IPS DF 19.7 (cell line): ENCODE data around the gene MTAP.

Experiments used
- DNase-seq: peaks from one replicate; pipeline ENCODE4 v3.0.0-alpha.2; 2013; ENCODE audit warnings: low read depth, low spot score

The MTAP gene

DNA sequence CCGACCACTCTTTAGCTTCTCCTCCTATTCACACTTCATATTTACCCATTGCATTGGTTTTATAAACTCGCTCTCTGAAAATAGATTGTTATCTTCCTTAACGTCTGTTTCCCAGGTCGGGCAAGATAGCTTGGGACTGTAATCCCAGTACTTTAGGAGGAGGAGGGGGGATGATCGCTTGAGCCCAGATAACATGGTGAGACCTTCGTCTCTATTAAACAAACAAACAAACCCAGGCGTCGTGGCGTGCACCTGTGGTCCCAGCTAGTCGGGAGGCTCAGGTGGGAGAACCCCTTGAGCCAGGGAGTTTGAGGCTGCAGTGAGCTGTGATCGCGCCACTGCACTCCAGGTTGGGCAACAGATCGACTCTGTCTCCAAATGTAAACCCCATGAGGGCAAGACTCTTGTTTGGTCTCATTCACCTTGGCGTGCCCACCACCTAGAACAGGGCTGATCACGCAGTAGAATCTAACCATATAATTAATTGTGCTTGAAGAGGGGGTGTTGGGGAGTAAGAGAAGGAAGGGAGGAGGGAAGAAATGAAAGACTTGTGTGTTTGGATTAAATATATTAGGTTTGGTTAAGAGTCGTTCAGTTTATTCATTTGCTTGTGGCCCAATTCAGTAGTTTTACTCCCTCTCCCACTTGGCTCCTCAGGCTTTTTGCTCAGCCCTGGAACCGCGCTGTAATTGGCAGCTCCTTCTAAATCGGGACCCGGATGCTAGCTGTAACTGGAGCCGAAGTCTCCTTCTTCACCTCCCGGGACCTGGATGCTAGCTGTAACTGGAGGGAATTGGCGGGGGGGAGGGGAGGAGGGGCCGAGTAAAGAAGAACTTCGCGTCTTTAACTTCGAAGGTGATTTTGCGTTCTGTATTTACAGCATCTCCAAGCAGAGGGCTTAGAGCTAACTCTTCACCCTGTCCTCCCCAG, 166.8 kb downstream of the MTAP start:
- no peak for DNase-seq

DNA sequence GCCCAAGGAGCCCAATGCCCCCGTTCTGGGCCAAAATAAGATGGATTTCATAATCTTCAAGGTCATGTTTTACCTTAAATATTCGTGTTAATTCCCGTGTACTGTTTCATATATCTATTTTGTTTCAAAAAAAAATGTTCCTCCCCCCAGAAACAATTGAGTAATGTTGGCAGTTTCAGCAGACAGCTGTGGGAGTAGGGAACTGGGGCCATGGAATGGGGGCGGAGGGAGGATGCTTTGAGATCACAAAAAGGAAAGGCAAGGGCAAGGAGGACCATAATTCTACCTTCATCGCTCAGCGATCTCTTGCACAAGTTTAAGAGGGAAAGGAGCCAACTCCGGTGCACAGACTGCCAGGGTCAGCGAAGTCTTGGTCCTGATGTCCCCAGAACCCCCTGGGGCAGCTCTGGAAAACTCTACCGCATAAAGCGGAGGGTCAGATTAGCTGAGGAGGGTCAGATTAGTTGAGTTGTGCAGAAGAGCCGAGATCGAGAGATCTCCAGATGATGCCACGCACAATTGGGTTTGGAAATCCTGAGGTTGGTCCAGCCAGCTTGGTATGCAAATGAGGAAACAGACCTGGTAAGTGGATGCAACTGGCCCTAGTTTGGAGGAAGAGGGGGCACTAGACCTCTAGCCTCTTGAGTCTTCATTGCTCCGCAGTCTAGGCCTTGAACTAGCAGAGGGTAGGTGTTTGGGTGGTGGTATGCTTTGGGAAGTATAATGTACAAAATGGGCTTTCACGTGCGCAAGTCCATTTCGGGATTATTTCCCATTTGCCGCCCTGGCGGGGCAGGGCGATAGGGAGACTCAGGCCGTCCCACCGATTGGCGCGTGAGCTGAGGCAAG, 167.7 kb downstream of the MTAP start:
- no peak for DNase-seq

DNA sequence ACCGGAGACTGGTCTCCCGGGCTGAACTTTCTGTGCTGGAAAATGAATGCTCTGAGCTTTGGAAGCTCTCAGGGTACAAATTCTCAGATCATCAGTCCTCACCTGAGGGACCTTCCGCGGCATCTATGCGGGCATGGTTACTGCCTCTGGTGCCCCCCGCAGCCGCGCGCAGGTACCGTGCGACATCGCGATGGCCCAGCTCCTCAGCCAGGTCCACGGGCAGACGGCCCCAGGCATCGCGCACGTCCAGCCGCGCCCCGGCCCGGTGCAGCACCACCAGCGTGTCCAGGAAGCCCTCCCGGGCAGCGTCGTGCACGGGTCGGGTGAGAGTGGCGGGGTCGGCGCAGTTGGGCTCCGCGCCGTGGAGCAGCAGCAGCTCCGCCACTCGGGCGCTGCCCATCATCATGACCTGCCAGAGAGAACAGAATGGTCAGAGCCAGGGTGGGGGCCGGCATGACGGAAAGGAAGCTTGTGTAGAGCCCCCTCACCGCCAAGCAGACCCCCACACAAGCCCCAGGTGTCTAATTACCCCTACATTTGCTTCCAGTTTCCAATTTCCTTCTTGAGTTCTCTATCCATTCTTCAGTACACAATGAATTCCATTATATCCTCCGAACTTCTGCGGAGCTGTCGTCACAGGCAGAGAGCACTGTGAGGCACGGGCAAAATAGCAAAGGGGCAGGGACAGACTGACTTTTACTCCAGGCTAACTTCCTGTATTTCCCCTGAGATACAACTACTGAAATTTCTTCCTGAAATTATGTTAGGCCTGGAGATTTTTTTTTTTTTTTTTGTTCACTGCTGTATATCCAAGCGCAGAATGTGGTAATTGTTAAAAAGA, 168.6 kb downstream of the MTAP start:
- no peak for DNase-seq

DNA sequence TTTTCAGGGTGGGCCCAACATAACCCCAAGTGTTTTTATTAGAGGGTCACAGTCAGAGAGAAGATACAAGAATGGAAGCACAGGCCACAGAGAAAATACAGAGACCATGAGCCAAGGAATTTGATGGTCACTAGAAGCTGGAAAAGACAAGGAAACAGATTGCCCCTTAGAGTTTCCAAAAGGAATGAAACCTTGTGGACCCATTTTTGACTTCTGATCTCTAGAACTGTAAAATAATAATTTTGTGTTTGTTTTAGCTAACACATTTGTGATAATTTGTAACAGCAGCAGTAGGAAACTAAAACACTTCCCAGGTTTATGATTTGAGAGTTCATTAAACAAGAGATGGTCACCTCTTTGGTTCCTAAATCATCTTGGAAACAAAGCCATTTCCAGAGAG, 169.9 kb downstream of the MTAP start:
- no peak for DNase-seq

DNA sequence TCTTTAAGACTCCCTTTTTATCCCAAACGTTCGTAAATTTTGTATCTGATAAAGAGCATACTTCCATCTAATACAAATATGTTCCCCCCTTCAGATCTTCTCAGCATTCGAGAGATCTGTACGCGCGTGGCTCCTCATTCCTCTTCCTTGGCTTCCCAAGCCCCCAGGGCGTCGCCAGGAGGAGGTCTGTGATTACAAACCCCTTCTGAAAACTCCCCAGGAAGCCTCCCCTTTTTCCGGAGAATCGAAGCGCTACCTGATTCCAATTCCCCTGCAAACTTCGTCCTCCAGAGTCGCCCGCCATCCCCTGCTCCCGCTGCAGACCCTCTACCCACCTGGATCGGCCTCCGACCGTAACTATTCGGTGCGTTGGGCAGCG, 171.9 kb downstream of the MTAP start:
- DNase-seq: no peak

DNA sequence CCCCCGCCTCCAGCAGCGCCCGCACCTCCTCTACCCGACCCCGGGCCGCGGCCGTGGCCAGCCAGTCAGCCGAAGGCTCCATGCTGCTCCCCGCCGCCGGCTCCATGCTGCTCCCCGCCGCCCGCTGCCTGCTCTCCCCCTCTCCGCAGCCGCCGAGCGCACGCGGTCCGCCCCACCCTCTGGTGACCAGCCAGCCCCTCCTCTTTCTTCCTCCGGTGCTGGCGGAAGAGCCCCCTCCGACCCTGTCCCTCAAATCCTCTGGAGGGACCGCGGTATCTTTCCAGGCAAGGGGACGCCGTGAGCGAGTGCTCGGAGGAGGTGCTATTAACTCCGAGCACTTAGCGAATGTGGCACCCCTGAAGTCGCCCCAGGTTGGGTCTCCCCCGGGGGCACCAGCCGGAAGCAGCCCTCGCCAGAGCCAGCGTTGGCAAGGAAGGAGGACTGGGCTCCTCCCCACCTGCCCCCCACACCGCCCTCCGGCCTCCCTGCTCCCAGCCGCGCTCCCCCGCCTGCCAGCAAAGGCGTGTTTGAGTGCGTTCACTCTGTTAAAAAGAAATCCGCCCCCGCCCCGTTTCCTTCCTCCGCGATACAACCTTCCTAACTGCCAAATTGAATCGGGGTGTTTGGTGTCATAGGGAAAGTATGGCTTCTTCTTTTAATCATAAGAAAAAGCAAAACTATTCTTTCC, 172.4 kb downstream of the MTAP start:
- DNase-seq: no peak

DNA sequence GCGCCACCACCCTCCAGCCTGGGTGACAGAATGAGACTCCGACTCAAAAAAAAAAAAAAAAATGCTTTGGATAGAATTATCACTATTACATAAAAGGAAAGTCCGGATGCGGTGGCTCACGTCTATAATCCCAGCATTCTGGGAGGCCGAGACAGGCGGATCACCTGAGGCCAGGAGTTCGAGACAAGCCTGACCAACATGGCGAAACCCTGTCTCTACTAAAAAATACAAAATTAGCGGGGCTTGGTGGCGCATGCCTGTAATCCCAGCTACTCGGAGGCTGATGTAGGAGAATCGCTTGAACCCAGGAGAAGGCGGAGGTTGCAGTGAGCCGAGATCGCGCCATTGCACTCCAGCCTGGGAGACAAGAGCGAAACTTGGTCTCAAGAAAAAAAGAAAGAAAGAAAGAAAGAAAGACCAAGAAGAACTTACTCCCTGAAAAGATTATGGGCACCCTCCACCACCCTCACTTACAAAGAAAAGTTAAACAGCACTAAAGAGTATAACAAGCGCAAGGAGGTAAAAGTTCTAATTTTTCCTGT, 174.0 kb downstream of the MTAP start:
- DNase-seq: no peak

DNA sequence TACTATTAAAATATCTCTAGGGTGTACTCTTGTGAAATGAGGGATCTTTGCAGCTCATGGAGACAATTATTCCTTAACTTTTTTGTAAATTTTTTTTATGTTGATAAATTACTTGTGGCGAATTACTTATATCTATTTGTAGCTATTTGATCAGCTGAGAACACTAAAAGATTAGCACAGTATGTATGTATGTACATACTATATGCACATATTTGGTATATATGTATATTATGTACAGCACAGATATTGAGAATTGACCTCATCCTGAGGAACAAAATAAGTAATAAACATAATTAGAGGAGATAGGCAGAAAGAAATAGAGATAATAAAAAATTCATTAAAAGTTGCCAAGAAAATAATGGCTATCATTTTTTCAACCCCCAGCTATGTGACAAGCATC, 180.0 kb downstream of the MTAP start:
- no peak for DNase-seq

DNA sequence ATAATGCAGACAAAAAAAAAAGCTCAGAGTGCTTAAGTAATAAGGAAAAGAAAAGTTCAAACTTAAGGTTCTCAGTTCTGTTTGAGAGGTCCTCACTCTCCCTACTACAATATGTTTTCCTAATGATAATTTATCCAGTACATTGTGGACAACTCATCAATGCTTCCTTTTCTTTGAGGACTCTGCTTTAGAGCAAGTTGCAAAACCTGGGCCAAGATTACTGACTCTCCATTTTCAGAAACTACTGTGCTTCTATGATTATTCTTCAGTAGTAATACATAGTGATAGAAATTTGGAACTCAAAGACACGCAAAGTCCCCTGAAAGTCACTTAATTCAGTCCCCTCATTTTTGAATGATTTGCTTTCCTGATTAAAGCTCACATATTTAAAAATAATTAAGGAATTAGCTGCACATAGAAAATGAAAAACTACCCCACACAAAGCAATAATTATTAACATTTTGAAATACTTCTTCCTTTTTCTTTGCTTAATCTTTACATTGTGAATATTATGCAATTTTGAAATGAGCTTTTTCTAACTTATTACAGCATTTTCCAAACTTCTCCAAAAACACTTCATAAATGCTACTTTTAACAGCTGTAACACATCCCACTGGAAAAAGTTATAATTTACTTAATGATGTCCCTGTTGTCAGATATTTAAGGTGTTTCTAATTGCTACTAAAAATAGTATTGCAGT, 180.6 kb downstream of the MTAP start:
- DNase-seq: no peak

DNA sequence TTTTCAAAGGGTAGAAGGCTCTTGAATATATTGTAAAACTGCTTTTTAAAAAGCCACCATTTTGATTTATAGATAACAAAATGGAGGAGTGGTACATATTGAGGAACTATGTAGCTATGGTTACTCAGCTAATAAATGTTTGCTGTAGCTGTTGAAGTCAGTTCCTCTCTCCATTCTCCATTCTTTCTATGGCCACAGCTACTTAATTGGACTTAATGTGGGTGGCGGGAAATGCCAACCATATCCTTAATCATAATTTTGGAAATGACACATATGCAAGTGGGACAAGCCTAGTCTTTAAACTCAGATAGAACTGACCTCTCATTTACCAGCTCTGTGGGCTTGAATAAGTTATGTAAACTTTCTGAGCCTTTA, 181.1 kb downstream of the MTAP start:
- no peak for DNase-seq

DNA sequence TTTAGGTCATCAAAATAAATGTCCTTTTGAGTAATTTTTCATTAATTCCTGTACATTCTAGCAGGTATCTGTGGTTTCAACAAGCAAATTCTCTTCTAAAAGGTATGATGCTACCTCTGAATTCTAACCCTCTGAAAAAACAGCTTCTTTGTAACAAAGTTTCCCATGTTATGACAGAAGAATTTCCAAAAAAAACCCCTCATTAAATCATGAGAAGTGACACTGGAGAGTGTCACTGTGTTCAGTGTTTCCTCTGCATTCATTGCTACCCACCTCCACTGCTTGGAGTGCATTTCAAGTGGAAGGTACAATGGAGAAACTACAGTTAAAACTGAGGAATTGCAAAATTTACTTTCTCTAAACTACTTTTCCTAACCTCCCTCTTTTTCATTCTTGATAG, 181.7 kb downstream of the MTAP start:
- DNase-seq: no peak

DNA sequence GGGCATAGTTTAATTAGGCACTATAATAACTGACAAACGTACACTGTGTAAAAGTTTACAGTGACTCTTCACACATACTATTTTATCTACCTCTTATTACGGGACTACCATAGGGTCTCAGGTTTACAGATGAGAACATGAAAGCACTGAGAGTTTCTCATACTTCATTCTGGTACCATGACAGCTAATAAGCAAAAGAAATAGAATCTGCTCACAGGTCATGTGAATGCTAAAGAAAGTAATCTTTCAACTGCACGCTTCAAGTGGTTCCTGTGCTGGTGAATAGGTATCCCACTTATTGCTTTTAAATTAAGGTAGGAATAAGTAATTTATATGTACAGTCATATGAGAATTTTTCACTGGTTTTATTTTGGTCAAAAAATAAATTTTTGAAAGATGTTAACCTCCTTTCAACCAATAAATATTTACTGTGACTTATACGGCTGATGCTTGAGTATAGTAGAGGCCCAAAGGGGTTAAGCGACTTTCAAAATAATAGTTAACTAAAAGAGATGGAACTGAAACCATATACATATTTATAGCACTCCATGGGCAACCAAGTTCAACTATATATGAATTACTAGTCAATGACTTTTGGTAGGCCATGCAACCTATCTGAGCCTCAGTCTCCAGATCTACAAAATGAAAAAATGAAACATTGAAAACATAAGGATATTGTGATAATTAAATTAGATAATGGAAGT, 183.7 kb downstream of the MTAP start:
- DNase-seq: no peak
